Thyroid gland (tissue), 4 donors: Measurements from ENCODE around the gene SLC12A4. TPM values are rescaled to one million over a fixed set of nuclear protein-coding genes. Genes with fewer than 3 reads are reported as not detected.

Source experiments
- DNase-seq, 2 donors: peaks; one replicate each; pipeline ENCODE4 v3.0.0-alpha.2; 2019
- H3K27ac ChIP-seq, 3 donors: fragments of 200-600 bp; sonication (generic); 1 replicate in 2 of 3; 2 replicates in 1 of 3; pipeline ENCODE4 v1.5.1; 2016 to 2019; ENCODE audit warnings: mild to moderate bottlenecking in 1 of 3, moderate library complexity in 1 of 3
- H3K27me3 ChIP-seq: fragments of 200-600 bp; sonication (generic); one replicate; pipeline ENCODE4 v1.5.1; 2019
- H3K36me3 ChIP-seq, 2 donors: fragments of 200-600 bp; sonication (generic); one replicate each; pipeline ENCODE4 v1.5.1; 2016 to 2019
- H3K4me1 ChIP-seq, 2 donors: fragments of 200-600 bp; sonication (generic); one replicate each; pipeline ENCODE4 v1.5.1; 2017 to 2019
- H3K4me3 ChIP-seq, 3 donors: fragments of 200-600 bp; sonication (generic); replicated peaks in 1 of 3; 1 replicate in 2 of 3; 2 replicates in 1 of 3; pipeline ENCODE4 v1.5.1; 2016; ENCODE audit warnings: mild to moderate bottlenecking in 1 of 3
- H3K9me3 ChIP-seq: fragments of 200-600 bp; sonication (generic); one replicate; pipeline ENCODE4 v1.5.1; 2017
- CTCF ChIP-seq, 6 experiments: fragments of 200-600 bp in 3 of 6; fragments of 450-650 bp in 3 of 6; sonication (generic) in 3 of 6; IDR thresholded peaks; one replicate each; pipeline ENCODE4 v1.5.1; 2016 to 2019; ENCODE audit warnings: antibody characterized with exemption in 6 of 6, mild to moderate bottlenecking in 2 of 6, inconsistent platforms in 1 of 6, moderate library complexity in 1 of 6
- POLR2A ChIP-seq, 2 donors: fragments of 450-650 bp; IDR thresholded peaks; one replicate each; pipeline ENCODE4 v1.6.1; 2017; ENCODE audit warnings: antibody characterized with exemption in 2 of 2, mild to moderate bottlenecking in 2 of 2, moderate library complexity in 1 of 2
- WGBS, 2 donors: methylation state at CpG; one replicate each; pipeline ENCODE4 v1.1.5; 2017; 5-methylcytosine and 5-hydroxymethylcytosine counted together
- intact Hi-C: fragments of 100-400 bp; cut with DNase I; formaldehyde crosslinking; loops from one replicate; pipeline ENCODE4 v1.15.1; 2023
- total RNA-seq, 4 donors: library from RNA; depleted of rRNA; stranded (reverse); fragments of >200 nt; gene quantifications; one replicate each; pipeline ENCODE4 v1.2.3, GENCODE V29; 2016

The SLC12A4 gene
- total RNA-seq, 4 donors from 2014 or later: 47.0 to 65.1 (median 51.7) TPM

- Histone ChIP-seq H3K9me3 (no peaks in the 10 kb centered on the region), H3K27ac (no peak overlapping the region), H3K4me3 (no peak overlapping the region), H3K36me3 (peaks cover 0 to 3% of the 10 kb centered on the region in 2 donors), H3K27me3 (no peaks in the 10 kb centered on the region), H3K4me1 (peaks cover 7 to 15% of the 10 kb centered on the region in 2 donors)
- no peak for TF ChIP-seq POLR2A (IDR thresholded peaks at IDR 0.05)
- TF ChIP-seq CTCF (IDR thresholded peaks at IDR 0.05): no peak
- intact Hi-C loops: loop anchor here (10.0 kb wide), 1 partner anchor 269 kb away; the partner anchor contains the start of genes ACD, C16orf86, ENKD1 and PARD6A
- WGBS, 2 donors: 70 to 94% methylated on average over 4 to 7 of the region's 7 CpGs
- no peak for DNase-seq
Measured at GRCh38 chr16:67933805-67934204, 34.6 kb downstream of the SLC12A4 start.

- H3K36me3 ChIP-seq: peaks cover 5 to 13% of the 10 kb centered on the region in 2 donors
- TF ChIP-seq CTCF (IDR thresholded peaks at IDR 0.05) (no peak), POLR2A (IDR thresholded peaks at IDR 0.05) (no peak)
- no peaks in the 10 kb centered on the region for H3K27me3 ChIP-seq
- intact Hi-C loops: loop anchor here (10.0 kb wide), 1 partner anchor 268 kb away; the partner anchor contains the start of genes ACD, C16orf86, ENKD1 and PARD6A
- DNase-seq: no peak
- H3K4me3 ChIP-seq: no peak overlapping the region
- H3K9me3 ChIP-seq: no peaks in the 10 kb centered on the region
- 84 to 100% methylated on average over 2 to 4 of the region's 4 CpGs for WGBS, 2 donors
- H3K27ac ChIP-seq: no peak overlapping the region
- H3K4me1 ChIP-seq: peaks cover 7 to 14% of the 10 kb centered on the region in 2 donors
Measured at GRCh38 chr16:67932462-67932840, 36.0 kb downstream of the SLC12A4 start.

- Histone ChIP-seq H3K4me3 (no peak within 1 kb of the TSS), H3K36me3 (peaks cover 6 to 13% of the 10 kb centered on the region in 2 donors), H3K9me3 (no peaks in the 10 kb centered on the region), H3K27me3 (no peaks in the 10 kb centered on the region), H3K4me1 (peaks cover 7 to 8% of the 10 kb centered on the region in 2 donors), H3K27ac (no peak within 1 kb of the TSS)
- no peak for TF ChIP-seq CTCF (IDR thresholded peaks at IDR 0.05)
- TF ChIP-seq POLR2A (IDR thresholded peaks at IDR 0.05): no peak
- no peak for DNase-seq
- intact Hi-C loops: loop anchor here (10.0 kb wide), 1 partner anchor 267 kb away; the partner anchor contains the start of genes ACD, C16orf86, ENKD1 and PARD6A
- WGBS, 2 donors: 89% methylated on average over 5 to 15 of the region's 15 CpGs
Measured at GRCh38 chr16:67931712-67932461, 36.5 kb downstream of the SLC12A4 start, which contains the start of gene CTRL. Gene CTRL, minus strand, starts transcription at chr16:67931862. Its CDS starts 10 bp downstream, at chr16:67931852.

- no peak overlapping the region for H3K4me3 ChIP-seq
- H3K4me1 ChIP-seq: peaks cover 7 to 18% of the 10 kb centered on the region in 2 donors
- WGBS, 2 donors: 96 to 97% methylated on average over 16 to 17 of the region's 17 CpGs
- peaks cover 6 to 13% of the 10 kb centered on the region in 2 donors for H3K36me3 ChIP-seq
- no peak overlapping the region for H3K27ac ChIP-seq
- TF ChIP-seq POLR2A (IDR thresholded peaks at IDR 0.05) (no peak), CTCF (IDR thresholded peaks at IDR 0.05) (no peak)
- intact Hi-C loops: loop anchor here (10.0 kb wide), 1 partner anchor 266 kb away; the partner anchor contains the start of genes ACD, C16orf86, ENKD1 and PARD6A
- no peaks in the 10 kb centered on the region for H3K9me3 ChIP-seq
- DNase-seq: no peak
- H3K27me3 ChIP-seq: no peaks in the 10 kb centered on the region
Measured at GRCh38 chr16:67930678-67931211, 37.7 kb downstream of the SLC12A4 start.
